Measurements from ENCODE around the gene NCBP2.
"Not testable (repeated sequence)": the region's sequence is repeated elsewhere in the genome, so short reads cannot be mapped to it uniquely, and the experiment has no call there.

NCBP2 gene

DNA sequence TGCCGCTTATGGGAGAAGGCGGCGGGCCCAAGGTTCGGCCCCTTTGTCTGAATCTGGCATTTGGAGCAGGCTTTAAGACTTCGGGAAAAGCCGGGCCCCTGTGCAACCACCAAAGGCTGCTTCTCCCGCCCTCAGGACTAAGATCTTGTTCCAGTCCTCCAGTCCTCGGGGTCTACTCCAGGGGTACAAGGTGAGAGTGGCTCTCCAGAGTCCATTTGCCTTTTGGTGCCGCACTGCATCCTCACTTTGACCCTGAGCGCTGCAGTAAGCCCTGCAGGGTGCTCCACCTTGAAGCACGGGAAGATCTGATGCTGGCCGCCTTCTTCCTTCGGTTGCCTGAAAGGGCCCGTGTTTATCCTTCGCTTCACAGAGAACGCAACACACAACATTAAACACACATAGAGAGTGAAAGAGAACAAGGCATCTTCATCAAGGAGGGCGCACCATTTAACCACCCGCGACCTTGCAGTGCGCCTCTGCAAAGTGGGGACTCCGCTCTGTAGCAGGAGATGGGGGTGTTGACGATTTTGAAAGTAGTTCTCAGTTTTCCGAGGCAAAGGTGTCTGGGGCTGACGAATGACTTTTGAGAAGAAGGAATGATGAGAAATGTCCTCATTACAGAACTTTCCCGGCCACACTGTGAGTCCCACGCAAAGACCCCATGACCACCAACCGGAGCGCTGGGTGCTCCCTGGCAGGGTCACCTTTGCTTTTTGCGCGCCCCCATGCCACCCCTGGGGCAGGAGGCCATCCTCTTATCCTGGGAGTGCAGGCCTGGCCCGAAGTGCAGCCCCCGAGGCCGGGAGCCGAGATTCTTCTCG is 25.3 kb upstream of the NCBP2 start:
- DNase-seq, result no peak

DNA sequence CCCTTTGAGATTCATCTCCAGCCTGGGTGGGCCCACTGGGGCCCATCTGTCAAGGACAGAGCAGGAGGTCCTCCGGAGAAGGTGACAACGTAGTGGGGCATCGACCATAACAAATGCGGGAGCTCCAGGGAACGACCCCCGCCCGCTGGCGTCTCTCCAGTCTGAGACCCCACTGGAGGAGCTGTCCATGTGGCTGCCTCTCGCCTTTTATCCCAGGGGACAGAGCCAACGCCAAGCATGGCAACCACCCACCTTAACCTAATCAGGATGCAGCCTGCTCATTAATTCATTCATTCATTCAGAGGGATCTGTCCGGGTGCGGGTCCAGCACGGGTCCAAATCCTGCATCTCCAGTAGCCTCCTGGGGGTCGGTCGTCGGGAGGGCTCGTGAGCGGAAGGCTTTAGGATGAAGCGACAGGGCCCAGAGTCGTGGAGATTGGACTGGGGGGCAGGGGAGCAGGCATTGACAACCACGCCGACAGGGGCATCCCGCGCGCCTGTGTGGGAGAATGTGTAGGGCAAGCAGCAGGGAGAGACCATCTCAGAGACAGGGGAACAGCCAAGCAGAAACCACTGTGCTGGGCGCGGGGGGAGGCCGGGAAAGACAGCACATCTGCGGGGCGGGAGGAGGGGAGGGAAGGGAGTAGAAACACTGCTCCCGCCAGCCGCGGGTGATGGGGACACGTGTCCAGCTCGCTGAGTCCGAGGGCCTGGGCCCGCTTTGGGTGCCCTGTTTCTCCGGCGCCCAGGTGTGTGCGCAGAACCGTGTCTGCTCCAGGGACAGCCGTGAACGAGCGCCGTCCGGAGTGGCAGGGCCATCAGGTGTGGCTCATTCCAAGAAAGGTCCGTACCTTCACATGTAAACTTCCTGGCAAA is 24.4 kb upstream of the NCBP2 start:
- DNase-seq, result no peak

DNA sequence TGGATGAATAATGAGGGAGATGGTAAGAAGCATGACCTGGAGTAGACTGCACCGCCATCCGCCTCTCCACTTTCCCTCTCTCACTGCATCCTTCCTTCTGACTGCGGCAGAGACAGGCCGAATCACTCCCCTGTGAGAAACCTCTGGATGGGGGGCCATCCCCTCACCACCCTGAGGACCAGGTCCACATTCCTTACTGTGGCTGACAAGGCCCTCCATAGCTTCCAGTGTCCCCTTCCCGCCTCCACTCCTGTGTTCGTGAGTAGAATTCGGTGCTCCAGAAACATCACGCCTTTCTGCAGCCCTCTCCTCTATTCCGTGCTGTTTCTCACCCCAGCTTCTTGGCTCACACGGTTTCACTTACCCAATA is 23.5 kb upstream of the NCBP2 start:
- DNase-seq, result no peak

DNA sequence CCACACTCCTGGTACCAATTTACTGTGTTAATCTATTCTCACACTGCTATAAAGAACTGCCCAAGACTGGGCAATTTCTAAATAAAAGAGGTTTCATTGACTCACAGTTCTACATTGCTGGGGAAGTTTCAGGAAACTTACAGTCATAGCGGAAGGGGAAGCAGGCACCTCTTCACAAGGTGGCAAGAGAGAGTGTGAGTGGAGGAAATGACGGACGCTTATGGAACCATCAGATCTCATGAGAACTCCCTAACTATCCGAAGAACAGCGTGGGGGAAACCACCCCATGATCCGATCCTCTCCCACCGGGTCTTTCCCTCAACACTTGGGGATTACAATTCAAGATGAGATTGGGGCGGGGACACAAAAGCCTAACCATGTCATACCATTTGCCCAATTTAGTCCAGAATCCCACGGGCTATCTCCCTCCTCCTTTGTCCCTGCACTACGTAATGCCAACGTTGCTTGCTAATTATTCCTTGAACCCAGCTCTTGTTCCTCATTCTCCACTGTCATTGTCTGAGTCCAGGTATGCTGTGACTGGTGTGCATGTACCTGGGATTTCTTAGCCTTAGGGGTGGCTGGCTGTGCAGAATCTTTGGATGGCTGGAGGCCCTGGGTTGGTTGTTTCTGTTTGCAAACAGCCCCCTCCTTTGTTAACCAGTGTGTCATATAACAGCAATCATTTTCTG is 22.9 kb upstream of the NCBP2 start:
- DNase-seq, result no peak

DNA sequence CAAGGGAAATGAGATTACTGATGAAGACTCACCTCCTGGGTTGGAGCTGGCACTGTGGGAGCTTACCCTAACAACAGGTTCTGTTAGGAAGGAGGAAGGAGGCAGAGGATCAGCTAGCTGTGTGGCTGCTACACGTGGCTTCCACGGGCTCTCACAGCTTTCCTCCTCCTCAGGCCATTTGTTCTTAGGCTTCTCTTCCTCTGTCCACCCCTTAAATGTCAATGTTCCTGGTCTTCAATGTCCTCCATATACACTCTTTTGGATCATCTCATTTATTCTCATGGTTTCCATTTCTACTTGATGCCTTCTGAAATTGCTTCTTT is 21.3 kb upstream of the NCBP2 start:
- DNase-seq, result no peak

DNA sequence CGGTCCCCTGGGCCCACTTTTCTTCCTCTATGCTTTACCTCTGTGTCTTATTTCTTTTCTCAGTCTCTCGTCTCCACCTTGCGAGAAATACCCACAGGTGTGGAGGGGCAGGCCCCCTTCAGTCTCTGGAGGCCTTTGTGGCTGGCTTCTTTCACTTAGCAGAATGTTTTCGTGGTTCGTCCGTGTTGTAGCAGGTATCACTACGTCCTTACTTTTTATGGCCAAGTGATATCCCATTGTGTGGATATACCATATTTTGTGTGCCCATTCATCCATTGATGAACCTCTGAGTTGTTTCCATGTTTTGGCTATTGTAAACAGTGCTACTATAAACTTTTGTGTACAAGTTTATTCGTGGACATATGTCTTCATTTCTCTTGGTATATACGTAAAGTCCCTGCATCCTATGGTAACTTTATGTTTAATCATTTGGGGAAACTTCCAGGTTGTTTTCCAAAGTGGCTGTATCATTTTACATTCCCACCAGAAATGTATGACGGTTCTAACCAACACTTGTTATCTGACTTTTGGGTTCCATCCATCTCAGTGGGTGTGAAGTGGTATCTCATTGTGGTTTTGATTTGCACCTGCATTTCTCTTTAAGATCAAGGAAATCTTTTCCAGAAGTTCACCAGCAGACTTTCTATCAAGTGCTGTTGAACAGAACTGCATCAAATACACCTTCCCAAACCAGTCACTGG is 20.8 kb upstream of the NCBP2 start:
- no peak for DNase-seq

DNA sequence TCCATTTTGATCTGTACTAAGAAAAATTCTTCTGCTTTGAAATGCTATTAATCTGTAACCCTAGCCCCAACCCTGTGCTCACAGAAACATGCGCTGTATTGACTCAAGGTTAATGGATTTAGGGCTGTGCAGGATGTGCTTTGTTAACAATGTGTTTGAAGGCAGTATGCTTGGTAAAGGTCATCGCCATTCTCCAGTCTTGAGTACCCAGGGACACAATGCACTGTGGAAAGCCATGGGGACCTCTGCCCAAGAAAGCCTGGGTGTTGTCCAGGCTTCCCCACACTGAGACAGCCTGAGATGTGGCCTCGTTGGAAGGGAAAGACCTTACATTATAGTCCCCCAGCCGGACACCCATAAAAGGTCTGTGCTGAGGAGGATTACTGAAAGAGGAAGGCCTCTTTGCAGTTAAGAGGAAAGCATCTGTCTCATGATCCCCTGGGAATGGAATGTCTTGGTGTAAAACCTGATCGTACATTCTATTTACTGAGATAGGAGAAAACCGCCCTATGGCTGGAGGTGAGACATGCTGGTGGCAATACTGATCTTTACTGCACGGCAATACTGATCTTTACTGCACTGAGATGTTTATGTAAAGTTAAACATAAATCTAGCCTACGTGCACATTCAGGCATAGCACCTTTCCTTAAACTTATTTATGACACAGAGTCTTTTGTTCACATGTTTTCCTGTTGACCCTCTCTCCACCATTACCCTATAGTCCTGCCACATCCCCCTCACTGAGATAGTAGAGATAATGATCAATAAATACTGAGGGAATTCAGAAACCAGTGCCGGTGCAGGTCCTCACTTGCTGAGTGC is 20.0 kb upstream of the NCBP2 start:
- DNase-seq, result no peak

DNA sequence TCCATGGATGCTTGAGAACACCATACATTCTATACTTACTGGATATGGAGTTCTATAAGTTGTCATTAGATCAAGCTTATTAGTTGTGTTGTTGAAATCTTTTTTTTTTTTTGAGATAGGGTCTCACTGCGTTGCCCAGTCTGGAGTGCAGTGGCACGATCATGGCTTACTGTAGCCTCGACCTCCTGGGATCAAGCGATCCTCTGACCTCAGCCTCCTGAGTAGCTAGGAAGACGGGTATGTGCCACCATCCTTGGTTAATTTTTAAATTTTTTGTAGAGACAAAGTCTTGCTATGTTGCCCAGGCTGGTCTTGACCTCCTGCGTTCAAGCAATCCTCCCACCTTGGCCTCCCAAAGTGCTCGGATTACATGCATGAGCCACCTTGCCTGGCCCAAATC is 12.5 kb upstream of the NCBP2 start:
- DNase-seq, result no peak

DNA sequence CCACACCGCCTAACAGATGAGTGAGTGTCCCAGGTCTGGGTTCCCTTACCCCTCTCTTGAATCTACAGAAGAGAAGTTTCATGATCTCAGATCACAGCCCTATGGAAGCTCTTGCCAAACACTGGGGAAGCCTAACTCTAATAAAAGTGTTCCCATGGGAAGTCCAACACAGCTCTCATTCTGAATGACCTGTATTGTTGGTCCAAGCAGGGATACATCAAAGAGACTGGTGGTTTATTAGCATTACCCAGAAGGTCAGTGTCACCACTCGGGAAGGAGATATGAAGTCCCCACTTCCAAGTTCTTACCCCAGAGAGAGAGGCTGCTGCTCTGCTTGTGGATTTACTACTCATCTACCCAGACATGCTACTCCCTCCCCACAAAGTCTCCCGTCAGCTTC is 9.0 kb upstream of the NCBP2 start:
- DNase-seq, result no peak

DNA sequence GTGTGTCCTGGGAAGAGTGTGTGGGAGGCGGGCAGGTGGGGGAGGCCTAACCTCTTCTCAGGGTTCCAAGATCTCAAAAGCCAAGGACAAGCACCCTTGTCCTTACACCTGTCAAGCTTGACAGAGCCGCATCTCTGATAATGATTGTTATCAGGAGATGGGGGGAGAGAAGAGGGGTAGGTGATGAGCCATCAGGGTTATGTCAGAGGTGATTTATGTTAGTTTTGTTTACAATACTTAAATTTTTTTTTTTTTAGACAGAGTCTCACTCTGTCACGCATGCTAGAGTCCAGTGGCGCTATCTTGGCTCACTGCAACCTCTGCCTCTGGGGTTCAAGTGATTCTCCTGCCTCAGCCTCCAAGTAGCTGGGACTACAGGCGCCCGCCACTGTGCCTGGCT is 7.4 kb upstream of the NCBP2 start:
- no peak for DNase-seq

DNA sequence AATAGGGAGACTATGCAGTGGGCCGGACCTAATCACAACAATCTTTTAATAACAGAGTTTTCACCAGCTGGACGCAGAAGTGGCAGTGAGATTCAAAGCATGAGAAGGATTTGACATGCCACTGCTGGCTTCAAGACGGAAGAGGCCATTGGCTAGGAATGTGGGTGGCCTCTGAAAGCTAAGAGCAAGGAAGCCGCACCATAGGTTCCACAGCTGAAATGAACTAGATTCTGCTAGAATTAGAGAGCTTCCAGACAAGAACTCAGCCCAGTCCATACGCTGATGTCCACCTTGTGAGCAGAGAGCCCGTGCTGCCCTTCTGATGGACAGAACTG is 6.9 kb upstream of the NCBP2 start:
- no peak for DNase-seq

DNA sequence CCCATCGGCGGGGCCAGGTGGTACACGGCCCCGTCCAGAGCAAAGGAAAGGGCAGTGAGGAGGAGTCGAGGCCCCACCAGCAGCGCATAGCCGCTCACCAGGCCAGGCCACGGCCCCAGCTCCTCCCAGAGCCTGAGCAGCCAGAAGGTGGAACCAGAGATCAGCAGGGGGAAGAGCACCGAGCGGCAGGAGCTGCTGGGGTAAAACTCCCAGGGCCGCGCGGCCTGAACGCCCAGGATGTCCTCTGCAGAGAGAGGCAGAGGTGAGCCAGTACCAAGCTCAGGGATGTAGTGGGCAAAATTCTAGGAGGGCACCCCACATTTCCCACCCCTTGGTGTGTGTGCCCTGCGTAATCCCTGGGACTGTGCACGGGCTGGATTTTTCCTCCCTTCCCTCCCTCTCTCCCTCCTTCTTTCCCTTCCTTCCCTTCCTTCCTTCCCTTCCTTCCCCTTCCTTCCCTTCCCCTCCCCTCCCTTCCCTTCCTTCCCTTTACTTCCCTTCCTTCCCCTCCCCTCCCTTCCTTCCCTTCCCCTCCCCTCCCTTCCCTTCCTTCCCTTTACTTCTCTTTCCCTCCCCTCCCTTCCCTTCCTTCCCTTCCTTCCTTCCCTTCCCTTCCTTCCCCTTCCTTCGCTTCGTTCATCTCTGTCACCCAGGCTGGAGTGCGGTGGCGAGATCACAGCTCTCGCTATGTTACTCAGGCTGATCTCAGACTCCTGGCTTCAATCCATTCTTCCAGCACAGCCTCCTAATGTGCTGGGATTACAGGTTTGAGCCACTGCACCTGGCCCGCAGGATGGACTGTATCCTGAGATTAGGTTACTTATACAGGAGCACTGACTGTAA is 6.3 kb upstream of the NCBP2 start:
- DNase-seq, result no peak

DNA sequence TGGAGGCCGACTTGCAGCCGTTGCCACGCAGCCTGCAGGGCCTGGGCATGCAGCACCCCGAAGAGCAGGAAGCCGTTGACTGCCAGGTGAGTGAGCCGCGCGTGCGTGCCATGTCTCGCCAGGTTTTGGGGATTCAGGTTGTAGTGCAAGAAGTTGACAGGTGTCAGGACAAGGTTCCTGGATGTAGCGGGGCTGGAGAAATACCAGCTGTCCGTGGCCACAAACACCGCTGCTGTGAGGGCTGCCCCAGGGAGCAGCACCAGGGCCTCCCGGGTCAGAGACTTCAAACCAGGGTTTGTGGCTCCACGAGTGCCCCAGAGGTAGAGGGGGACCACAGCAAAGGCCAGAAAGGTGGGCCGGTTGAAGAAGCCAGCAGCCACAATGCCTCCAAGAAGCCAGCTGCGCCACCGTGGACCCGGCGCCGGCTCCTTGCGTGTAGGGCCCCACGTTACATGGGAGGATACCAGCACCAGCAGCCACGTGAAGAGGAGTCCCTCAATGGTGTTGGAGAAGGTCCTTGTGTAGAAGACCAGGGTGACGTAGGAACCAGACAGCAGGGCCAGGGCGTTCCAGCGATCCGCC is 5.6 kb upstream of the NCBP2 start:
- DNase-seq, result no peak

DNA sequence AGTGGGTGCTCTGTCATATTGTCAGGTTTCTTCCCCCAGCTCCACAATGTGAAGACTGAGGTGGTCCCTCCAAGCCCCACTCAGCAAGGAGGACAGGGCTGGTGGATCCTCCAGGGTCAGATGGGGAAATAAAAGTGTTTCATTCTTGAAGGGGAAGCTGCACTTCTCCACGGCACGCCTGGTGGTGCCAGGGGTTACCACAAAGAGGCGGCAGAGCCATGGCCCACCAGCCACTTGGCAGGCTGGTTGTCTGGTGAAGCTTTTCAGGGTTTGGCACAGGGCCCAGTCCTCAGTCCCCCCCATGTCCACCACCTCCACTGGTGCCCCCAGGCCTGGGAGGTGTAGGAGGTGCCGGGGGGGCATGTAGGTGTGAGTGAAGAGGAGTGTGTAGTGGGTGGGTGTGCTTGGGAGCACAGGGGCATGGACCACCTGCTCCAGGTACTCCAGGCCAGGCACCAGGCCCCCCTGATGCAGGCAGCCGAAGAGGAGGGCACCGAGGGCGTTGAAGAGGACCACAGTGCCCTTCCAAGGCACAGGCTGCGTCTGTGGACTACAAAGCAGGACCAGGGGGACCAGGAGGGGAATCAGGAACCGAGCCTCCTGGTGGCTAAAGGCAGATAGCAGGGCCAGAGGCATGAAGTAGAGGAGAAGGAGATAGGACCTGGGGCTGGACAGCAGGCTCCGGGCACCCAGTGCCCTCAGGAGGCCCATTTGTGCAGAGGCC is 5.0 kb upstream of the NCBP2 start:
- no peak for DNase-seq

DNA sequence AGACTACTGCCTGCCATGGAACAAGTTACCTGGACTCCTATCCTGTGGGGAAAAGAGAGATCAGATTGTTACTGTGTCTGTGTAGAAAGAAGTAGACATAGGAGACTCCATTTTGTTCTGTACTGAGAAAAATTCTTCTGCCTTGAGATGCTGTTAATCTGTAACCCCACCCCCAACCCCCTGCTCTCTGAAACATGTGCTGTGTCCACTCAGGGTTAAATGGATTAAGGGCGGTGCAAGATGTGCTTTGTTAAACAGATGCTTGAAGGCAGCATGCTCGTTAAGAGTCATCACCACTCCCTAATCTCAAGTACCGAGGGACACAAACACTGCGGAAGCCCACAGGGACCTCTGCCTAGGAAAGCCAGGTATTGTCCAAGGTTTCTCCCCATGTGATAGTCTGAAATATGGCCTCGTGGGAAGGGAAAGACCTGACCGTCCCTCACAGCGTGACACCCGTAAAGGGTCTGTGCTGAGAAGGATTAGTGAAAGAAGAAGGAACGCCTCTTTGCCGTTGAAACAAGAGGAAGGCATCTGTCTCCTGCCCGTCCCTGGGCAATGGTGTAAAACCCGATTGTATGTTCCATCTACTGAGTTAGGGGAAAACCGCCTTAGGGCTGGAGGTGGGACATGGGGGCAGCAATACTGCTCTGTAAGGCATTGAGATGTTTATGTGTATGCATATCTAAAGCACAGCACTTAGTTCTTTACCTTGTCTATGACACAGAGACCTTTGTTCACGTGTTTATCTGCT is 1.9 kb upstream of the NCBP2 start:
- not testable (repeated sequence) for DNase-seq

DNA sequence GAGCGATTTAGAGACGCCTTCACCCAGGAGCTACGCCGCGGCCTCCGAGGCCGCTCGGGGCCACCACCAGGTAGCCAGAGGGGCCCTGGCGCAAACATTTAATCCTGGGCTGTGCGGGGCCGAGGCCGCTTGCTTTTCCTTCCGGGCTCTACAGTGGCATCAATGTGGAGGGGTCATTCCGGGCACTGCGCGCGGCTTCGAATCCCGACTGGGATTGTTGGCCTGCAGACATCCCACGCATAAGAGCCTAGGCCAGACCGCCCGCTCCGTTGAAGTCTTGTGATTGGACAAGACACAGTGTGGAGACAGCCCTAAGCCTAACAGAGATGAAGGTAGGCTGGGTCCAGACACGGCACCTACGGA is 568 bp upstream of the NCBP2 start:
- peak in 2 of 6 experiments; percentile 34 to 45 for DNase-seq

DNA sequence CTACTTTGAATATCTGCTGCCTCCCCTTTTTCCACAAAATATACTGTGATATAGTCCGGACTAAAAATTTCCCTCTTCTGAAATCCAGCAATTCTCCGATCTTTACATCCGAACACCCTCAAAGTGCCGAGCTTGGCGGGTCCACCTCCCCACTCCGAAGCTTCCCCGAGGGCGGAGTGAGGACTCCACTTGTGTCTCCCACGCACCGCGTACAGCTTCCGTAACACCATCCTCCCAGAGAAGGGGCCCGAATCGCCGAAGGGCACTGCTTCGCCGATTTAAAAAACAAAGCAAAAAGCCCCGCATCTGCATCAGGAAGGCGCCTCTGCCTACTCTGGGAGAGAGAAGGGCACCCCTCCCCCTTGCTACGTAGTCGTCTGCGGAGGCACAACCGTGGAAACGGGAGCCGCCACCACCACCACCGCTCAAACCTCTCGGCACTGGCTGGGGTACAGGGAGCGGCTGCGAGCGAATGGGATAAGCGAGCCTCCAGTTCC is 551 bp downstream of the NCBP2 start:
- DNase-seq, result peak; percentile 36 to 85 (median 70)

DNA sequence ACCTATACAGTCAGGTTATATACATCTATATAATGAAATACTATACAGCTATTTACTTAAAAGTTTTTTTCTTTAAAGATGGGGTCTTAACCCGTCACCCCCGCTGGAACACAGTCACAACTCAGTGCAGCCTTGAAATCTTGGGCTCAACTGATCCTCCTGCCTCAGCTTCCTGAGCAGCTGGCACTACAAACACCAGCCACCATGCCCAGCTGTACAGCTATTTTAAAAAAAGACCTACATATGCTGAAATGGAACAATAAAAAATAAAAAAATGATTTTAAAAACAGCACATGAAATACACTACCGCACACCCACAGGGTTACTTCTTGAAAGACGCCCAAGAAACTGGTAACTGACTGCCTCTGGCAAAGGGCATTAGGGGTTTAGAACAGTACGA is 3.8 kb downstream of the NCBP2 start:
- DNase-seq, result no peak

DNA sequence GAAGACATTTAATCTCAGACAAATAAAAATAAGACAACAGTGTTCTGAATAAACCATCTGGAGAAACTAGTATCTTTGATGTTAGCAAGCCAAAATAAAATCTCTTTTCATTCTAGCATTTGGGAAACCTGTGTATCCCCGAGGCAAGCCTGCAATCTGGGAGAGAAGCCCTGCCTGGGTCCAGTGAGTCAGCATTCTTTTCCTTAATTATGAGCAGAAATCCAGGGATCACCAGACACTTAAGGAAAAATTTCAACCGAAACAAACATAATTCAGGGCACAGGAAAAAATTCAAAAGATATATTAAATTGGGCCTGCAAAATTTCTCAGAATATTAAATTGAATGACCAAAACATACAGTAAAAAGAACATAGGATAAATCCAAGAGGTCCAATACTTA is 4.2 kb downstream of the NCBP2 start:
- no peak for DNase-seq

DNA sequence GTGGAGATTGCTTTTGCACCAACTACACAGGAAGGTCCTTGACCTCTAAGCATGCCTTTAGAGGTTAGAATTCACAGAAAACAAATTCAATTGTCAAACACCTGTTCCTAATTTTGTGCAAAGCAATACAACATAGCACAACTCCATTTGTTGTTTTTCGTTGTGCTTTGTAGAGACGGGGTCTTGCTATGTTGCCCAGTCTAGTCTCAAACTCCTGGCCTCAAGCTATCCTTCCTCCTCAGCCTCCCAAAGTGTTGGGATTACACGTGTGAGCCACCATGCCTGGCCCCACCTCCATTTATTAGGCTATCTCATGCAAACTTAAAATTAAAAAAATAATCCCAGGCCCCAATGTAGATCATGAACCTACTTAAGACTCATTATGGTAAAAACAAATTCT is 6.0 kb downstream of the NCBP2 start:
- DNase-seq, result no peak
